ENCODE results near the gene BOLA1. TPM values are rescaled to one million over a fixed set of nuclear protein-coding genes. Genes with fewer than 3 reads are reported as not detected.

Gene BOLA1
- total and polyA plus RNA-seq, 2 of the 13 experiments (the other 11 are each of a cell fraction or from before 2014, with no cell fraction given) = 3.2 to 4.2 TPM

- TF ChIP-seq ZNF263 (CRISPR knock-in tag; IDR thresholded peaks at IDR 0.05) (0 out of 2 replicates have a peak, but pooled peaks have one; percentile 18), ZSCAN21 (CRISPR knock-in tag; IDR thresholded peaks at IDR 0.05; ENCODE audit: borderline replicate concordance) (0 out of 2 replicates have a peak, but pooled peaks have one; percentile 3), ZNF850 (CRISPR knock-in tag; conservative IDR thresholded peaks at IDR 0.05) (no peak), FOXM1 (CRISPR knock-in tag; IDR thresholded peaks at IDR 0.05) (0 out of 2 replicates have a peak, but pooled peaks have one; percentile 44), MIXL1 (CRISPR knock-in tag; IDR thresholded peaks at IDR 0.05) (0 out of 2 replicates have a peak, but pooled peaks have one; percentile 11), KLF16 (CRISPR knock-in tag; IDR thresholded peaks at IDR 0.05) (peak in 1 of 2 experiments; percentile 80; a peak in 2 of 4 replicates), SIN3B (IDR thresholded peaks at IDR 0.05; ENCODE audit: low read length) (peak; percentile 21; the same call in 1 of the 2 replicates), NAIF1 (CRISPR knock-in tag; IDR thresholded peaks at IDR 0.05; ENCODE audit: borderline replicate concordance) (peak; percentile 62; the same call in 1 of the 2 replicates), ZNF460 (CRISPR knock-in tag; IDR thresholded peaks at IDR 0.05; ENCODE audit: borderline replicate concordance) (no peak), SMAD1 (CRISPR knock-in tag; IDR thresholded peaks at IDR 0.05; ENCODE audit: borderline replicate concordance, low read depth) (peak; percentile 15; the same call in 1 of the 2 replicates), CREB1 (IDR thresholded peaks at IDR 0.05) (peak; percentile 80), CREB1 (CRISPR knock-in tag; IDR thresholded peaks at IDR 0.05) (peak; percentile 92), ATF7-NPFF (CRISPR knock-in tag; IDR thresholded peaks at IDR 0.05; ENCODE audit: low read depth) (peak; percentile 53; the same call in 1 of the 2 replicates), DR1 (CRISPR knock-in tag; IDR thresholded peaks at IDR 0.05) (peak; percentile 72; the same call in 1 of the 2 replicates), NFYB (CRISPR knock-in tag; IDR thresholded peaks at IDR 0.05) (peak; percentile 92), ZNF800 (CRISPR knock-in tag; IDR thresholded peaks at IDR 0.05) (peak; percentile 63), ZNF160 (CRISPR knock-in tag; IDR thresholded peaks at IDR 0.05) (0 out of 2 replicates have a peak, but pooled peaks have one; percentile 31), TAF15 (IDR thresholded peaks at IDR 0.05; ENCODE audit: low read depth, low read length, poor library complexity, severe bottlenecking) (peak; percentile 89), ZBTB33 (CRISPR knock-in tag; IDR thresholded peaks at IDR 0.05) (no peak), SIX1 (CRISPR knock-in tag; IDR thresholded peaks at IDR 0.05; ENCODE audit: borderline replicate concordance) (0 out of 2 replicates have a peak, but pooled peaks have one; percentile 5)
- TF ChIP-seq, protein P1, sequence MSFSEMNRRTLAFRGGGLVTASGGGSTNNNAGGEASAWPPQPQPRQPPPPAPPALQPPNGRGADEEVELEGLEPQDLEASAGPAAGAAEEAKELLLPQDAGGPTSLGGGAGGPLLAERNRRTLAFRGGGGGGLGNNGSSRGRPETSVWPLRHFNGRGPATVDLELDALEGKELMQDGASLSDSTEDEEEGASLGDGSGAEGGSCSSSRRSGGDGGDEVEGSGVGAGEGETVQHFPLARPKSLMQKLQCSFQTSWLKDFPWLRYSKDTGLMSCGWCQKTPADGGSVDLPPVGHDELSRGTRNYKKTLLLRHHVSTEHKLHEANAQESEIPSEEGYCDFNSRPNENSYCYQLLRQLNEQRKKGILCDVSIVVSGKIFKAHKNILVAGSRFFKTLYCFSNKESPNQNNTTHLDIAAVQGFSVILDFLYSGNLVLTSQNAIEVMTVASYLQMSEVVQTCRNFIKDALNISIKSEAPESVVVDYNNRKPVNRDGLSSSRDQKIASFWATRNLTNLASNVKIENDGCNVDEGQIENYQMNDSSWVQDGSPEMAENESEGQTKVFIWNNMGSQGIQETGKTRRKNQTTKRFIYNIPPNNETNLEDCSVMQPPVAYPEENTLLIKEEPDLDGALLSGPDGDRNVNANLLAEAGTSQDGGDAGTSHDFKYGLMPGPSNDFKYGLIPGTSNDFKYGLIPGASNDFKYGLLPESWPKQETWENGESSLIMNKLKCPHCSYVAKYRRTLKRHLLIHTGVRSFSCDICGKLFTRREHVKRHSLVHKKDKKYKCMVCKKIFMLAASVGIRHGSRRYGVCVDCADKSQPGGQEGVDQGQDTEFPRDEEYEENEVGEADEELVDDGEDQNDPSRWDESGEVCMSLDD (CRISPR knock-in tag; IDR thresholded peaks at IDR 0.05; ENCODE audit: borderline replicate concordance) = peak; percentile 64; the same call in 1 of the 2 replicates
Measured at GRCh38 chr1:149886396-149887195, 12.8 kb upstream of the BOLA1 start (continued).

Measured in HepG2 (cell line).